ENCODE data around the gene CDH12.

CDH12 gene

GRCh38 chr5:22728610-22729009 is 124.5 kb downstream of the CDH12 start:
- no peak overlapping the region for H3K4me3 ChIP-seq (ENCODE audit: low read depth, low read length)
- no peak for DNase-seq
- no peak overlapping the region for H3K27ac ChIP-seq
- H3K9me3 ChIP-seq (ENCODE audit: severe bottlenecking): no peaks in the 10 kb centered on the region
- TF ChIP-seq CTCF (IDR thresholded peaks at IDR 0.05; ENCODE audit: low read depth, low read length): no peak
- H3K27me3 ChIP-seq (ENCODE audit: insufficient read depth, low read depth, severe bottlenecking): no peaks in the 10 kb centered on the region
- H3K36me3 ChIP-seq: no peaks in the 10 kb centered on the region

GRCh38 chr5:22722491-22722890 is 130.7 kb downstream of the CDH12 start:
- DNase-seq: no peak
- no peaks in the 10 kb centered on the region for H3K27me3 ChIP-seq (ENCODE audit: insufficient read depth, low read depth, severe bottlenecking)
- H3K9me3 ChIP-seq (ENCODE audit: severe bottlenecking): peaks cover 3% of the 10 kb centered on the region
- no peak overlapping the region for H3K27ac ChIP-seq
- no peak for TF ChIP-seq CTCF (IDR thresholded peaks at IDR 0.05; ENCODE audit: low read depth, low read length)
- H3K36me3 ChIP-seq: no peaks in the 10 kb centered on the region
- H3K4me3 ChIP-seq (ENCODE audit: low read depth, low read length): no peak overlapping the region

- Histone ChIP-seq H3K36me3 (no peaks in the 10 kb centered on the region), H3K27ac (no peak overlapping the region)
- DNase-seq: no peak
Measured at GRCh38 chr5:22722056-22722455, 131.1 kb downstream of the CDH12 start.

GRCh38 chr5:22719842-22720241 is 133.3 kb downstream of the CDH12 start:
- Histone ChIP-seq H3K36me3 (no peaks in the 10 kb centered on the region), H3K4me3 (ENCODE audit: low read depth, low read length) (no peak overlapping the region), H3K9me3 (ENCODE audit: severe bottlenecking) (peaks cover 3% of the 10 kb centered on the region), H3K27ac (no peak overlapping the region), H3K27me3 (ENCODE audit: insufficient read depth, low read depth, severe bottlenecking) (no peaks in the 10 kb centered on the region)
- TF ChIP-seq CTCF (IDR thresholded peaks at IDR 0.05; ENCODE audit: low read depth, low read length): no peak
- no peak for DNase-seq

More at GRCh38 chr5:22722056-22722455, 131.1 kb downstream of the CDH12 start:
- H3K9me3 ChIP-seq (ENCODE audit: severe bottlenecking): peaks cover 3% of the 10 kb centered on the region
- H3K27me3 ChIP-seq (ENCODE audit: insufficient read depth, low read depth, severe bottlenecking): no peaks in the 10 kb centered on the region
- H3K4me3 ChIP-seq (ENCODE audit: low read depth, low read length): no peak overlapping the region
- TF ChIP-seq CTCF (IDR thresholded peaks at IDR 0.05; ENCODE audit: low read depth, low read length): no peak

GRCh38 chr5:22710660-22711059 is 142.5 kb downstream of the CDH12 start:
- no peak overlapping the region for H3K27ac ChIP-seq

More at GRCh38 chr5:22710660-22711059, 142.5 kb downstream of the CDH12 start:
- TF ChIP-seq CTCF (IDR thresholded peaks at IDR 0.05; ENCODE audit: low read depth, low read length): no peak
- Histone ChIP-seq H3K36me3 (no peaks in the 10 kb centered on the region), H3K4me3 (ENCODE audit: low read depth, low read length) (no peak overlapping the region), H3K27me3 (ENCODE audit: insufficient read depth, low read depth, severe bottlenecking) (no peaks in the 10 kb centered on the region), H3K9me3 (ENCODE audit: severe bottlenecking) (no peaks in the 10 kb centered on the region)
- DNase-seq: no peak
